GM18951 (cell line): ENCODE data around the gene YWHAG.
"Not testable (repeated sequence)": the region's sequence is repeated elsewhere in the genome, so short reads cannot be mapped to it uniquely, and the experiment has no call there.

Experiments
- POLR2A ChIP-seq: IDR thresholded peaks from 4 replicates; pipeline ENCODE4 v1.6.1; 2011; ENCODE audit warnings: mild to moderate bottlenecking; ENCODE audit not compliant: insufficient read length, insufficient read depth; ENCODE audit errors: extremely low read depth
- in situ Hi-C: fragments of 300-500 bp; cut with MboI; formaldehyde crosslinking; loops from one replicate; pipeline ENCODE4 v1.12.0; 2022; ENCODE audit warnings: low sequenced_read_pairs, mixed read lengths, inconsistent platforms; ENCODE audit not compliant: unreplicated experiment

YWHAG gene

DNA sequence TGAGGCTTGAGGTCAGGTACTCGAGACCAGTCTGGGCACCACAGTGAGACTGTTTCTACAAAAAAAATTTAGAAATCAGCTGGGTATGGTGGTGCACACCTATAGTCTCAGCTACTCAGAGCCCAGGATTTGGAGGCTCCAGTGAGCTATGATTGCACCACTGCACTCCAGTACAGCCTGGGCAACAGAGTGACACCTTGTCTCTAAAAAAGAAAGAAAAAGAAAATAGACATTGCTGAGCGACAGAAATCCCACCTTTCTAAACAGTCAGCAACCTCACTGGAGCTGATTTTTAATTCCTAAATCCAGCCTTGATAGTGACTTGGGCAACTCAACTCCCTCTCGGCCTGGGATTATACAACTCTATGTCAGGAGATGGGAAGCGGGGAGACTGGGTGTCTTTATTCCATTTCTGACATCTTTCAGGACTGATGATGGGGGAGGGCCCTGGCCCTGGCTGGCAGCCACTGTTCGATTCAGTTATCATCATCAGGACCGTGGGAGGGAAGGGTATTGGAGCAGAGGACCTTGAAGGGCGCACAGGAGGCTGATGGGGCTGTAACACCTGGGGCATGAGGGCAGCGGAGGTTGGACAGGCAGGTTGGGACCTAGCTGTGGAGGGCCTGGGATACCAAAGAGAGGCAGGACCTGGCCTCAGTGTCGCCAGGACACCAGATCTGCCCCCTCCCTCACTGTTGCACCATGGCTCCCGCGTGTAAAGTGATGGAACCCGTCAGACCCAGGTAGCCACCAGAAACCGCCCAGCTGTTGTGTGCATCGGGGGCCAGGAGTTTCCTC, 41.6 kb downstream of the YWHAG start:
- in situ Hi-C loops: loop anchor here (10.0 kb wide), 1 partner anchor 142 kb away; no protein-coding TSS in a partner anchor

DNA sequence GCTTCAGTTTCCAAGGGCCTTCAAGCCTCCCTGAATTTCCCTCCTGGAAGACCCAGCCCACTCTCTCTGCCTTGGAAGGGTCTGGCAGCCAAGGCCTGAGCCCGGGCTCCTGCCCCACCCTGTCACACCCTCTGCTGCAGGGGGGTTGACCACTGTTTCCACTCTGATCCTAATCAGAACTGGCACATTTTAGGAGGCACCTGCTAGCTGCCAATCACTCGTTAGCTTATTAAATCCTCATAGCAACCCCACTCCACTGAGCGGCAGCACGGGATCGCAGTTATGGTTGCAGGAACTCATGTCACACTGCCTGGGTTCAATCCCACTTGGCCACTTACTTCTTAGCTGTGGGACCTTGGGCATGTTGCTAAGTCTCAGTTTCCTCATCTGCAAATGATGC, 43.4 kb downstream of the YWHAG start:
- in situ Hi-C loops: loop anchor here (10.0 kb wide), 1 partner anchor 141 kb away; no protein-coding TSS in a partner anchor
- TF ChIP-seq POLR2A: no peak

More for the DNA sequence above, 41.6 kb downstream of the YWHAG start:
- TF ChIP-seq POLR2A: no peak

DNA sequence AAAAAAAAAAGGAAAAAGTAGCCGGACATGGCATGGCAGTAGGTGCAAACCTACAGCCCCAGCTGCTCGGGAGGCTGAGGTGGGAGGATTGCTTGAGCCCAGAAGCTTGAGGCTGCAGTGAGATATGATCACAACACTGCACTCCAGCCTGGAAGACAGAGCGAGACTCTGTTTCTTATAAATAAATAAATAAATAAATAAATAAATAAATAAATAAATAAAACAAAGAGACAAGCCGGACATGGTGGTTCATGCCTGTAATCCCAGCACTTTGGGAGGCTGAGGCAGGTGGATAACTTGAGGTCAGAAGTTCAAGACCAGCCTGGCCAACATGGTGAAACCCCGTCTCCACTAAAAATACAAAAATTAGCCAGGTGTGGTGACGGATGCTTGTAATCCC, 44.1 kb downstream of the YWHAG start:
- in situ Hi-C loops: loop anchor here (10.0 kb wide), 1 partner anchor 140 kb away; no protein-coding TSS in a partner anchor

DNA sequence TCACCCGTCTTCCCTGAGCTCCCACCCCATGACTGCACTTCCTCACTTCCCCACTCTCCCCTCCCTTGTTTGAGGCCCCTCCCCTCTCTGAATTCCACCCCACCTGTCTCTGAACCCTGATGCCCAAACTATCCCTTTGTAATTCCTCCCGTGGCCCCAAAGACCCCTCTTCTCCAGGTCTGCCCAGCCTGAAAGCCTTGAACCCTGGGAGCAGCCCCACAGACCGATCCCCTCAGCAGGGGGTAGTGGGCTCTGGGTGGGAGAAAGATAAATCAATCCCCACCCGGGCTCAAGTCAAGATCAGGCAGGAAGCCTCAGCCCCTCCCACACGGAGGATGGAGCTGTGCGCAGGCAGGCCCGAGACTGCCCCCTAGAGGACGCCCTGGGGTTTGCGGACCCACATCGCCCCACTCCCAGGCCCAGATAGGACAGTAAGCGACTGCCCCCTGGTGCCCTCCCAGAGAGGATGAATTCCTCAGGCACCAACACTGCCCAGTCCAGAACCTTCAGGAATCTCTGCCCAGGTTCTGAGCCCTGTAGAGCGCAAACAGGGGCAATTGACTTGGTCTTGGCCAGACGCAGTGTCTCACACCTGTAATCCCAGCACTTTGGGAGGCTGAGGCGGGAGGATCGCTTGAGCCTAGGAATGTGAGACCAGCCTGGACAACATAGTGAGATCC, 44.6 kb downstream of the YWHAG start:
- in situ Hi-C loops: loop anchor here (10.0 kb wide), 1 partner anchor 139 kb away; no protein-coding TSS in a partner anchor
- no peak for TF ChIP-seq POLR2A

DNA sequence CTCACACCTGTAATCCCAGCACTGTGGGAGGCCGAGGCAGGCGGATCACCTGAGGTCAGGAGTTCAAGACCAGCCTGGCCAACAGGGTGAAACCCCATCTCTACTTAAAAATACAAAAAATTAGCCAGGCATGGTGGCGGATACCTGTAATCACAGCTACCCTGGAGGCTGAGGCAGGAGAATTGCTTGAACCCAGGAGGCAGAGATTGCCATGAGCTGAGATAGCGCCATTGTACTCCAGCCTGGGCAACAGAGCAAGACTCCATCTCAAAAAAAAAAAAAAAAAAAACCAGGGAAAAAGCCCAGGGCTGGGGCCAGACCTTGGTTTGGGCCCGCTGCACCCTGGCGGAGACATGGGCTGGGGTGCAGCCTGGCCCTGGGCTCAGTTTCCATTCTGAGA, 47.0 kb downstream of the YWHAG start:
- in situ Hi-C loops: loop anchor here (10.0 kb wide), 1 partner anchor 137 kb away; no protein-coding TSS in a partner anchor

DNA sequence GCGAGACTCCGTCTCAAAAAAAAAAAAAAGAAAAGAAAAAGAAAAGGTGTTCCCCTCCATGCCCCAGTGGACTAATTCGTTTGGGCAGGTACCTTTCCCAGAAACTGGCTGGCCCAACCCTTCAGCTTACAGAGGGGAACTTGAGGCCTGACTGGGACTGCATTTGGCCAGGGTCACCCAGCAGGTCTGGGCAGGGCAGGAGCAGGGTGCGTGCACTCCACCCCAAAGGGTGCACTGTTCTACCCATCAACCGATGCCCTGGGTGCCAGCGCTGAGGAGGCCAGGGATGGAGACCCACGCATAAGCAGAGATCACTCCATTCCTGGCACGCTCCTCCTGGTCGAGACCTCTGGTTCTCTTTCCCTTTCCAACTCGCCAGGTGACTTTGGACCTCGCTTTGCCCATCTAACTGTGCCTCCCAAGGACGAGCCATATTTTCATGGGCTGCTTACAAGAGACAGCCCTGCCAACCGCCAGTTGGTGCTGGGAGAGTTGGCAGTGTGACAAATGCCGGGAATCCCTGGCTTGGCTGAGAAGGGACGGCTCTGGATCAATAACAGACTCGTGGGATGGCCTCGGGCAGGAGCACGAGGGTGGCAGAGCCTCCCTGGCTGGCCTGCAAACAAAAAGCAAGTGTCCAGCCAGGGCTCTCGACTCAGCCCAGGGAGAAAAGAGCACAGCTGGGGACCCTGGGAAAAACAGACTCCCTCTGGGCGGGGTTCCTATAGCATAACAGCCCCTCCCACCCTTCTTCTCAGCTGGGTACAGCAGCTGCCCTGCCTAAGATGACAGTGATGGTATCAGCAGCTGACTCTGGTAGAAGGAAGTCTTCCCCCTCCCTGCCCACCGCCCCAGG, 48.5 kb downstream of the YWHAG start:
- in situ Hi-C loops: loop anchor here (10.0 kb wide), 1 partner anchor 136 kb away; no protein-coding TSS in a partner anchor
- TF ChIP-seq POLR2A: no peak

DNA sequence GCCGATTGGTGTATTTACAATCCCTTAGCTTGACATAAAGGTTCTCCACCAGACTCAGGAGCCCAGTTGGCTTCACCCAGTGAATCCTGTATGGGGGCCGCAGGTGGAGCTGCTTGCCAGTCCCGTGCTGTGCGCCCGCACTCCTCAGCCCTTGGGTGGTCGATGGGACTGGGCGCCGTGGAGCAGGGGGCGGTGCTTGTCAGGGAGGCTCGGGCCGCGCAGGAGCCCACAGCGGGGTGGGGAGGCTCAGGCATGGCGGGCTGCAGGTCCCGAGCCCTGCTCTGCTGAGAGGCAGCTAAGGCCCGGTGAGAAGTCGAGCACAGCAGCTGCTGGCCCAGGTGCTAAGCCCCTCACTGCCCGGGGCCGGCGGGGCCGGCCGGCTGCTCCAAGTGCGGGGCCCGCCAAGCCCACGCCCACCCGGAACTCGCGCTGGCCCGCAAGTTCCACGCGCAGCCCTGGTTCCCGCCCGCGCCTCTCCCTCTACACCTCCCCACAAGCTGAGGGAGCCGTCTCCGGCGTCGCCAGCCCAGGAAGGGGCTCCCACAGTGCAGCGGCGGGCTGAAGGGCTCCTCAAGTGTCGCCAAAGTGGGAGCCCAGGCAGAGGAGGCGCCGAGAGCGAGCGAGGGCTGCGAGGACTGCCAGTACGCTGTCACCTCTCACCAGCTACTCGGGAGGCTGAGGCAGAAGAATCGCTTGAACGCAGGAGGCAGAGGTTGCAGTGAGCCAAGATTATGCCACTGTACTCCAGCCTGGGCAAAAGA, 49.3 kb downstream of the YWHAG start:
- in situ Hi-C loops: loop anchor here (10.0 kb wide), 1 partner anchor 135 kb away; no protein-coding TSS in a partner anchor

DNA sequence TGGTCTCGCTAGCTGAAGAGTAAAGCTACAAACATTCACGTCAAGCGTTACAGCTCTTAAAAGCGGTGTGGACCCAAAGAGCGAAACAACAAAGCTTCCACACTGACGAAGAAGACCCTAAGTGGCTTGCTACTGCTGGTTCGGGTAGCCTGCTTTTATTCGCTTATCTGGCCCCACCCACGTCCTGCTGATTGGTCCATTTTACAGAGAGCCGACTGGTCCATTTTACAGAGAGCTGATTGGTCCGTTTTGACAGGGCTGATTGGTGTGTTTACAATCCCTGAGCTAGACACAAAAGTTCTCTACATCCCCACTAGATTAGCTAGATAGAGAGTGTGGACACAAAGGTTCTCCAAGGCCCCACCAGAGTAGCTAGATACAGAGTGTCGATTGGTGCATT, 49.9 kb downstream of the YWHAG start:
- in situ Hi-C loops: not testable (repeated sequence)

DNA sequence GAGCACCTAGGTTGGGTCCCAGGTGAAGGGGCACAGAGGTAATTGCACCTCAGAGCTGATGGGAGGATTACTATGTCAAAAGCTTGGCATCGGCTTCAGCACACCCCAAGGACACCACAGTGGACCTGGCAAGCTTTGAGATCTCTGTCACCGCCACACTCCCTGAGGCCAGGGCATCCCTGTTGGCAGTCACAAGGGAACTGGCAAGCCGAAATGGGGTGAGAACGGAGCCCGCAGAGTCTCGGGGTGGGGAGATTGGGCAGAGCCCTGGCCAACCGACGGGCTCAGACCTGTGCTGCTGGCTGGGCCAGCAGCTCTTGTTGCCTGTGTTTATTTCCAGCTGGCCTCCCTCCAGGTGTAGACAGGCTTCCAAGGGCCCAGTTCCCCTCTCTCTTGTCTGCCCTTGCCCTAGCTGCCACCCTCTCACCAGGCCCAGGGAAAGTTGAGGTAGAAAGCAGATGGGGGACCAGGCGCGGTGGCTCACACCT, 53.9 kb downstream of the YWHAG start:
- in situ Hi-C loops: no loop called here

DNA sequence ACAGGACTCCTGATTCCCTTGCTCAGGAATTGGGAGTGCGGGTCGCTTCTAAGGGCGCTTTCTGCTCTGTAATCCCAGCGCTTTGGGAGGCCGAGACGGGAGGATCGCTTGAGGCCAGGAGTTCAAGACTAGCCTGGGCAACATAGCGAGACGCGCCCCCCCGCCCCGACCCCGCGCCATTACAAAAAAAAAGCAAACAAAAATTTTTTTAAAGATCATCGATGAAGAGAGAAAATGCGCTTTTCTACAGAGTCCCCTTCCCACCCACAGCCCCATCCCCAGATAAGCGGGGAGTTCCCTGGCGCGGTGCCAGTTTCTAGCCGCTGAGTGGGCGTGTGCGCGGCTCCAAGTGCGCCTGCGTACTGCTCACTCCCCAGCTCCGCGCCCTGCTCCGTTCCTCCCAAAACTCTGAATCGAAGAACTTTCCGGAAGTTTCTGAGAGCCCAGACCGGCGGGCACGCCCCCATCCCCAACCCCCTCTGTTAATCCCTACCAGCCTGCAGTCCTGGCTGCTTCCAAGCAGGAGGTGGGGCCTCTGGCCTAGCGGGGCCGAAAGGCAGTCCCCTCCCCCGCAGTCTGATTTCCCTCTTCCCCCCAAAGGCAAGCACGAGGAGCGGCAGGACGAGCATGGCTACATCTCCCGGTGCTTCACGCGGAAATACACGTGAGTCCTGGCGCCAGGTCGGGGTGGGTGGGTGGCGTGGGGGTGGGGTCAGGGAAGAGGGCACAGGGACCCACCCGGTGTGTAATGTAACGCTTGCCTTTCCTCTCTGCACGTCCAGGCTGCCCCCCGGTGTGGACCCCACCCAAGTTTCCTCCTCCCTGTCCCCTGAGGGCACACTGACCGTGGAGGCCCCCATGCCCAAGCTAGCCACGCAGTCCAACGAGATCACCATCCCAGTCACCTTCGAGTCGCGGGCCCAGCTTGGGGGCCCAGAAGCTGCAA, 55.3 kb downstream of the YWHAG start:
- no peak for TF ChIP-seq POLR2A
- in situ Hi-C loops: no loop called here

More for the DNA sequence above, 53.9 kb downstream of the YWHAG start:
- TF ChIP-seq POLR2A: no peak

DNA sequence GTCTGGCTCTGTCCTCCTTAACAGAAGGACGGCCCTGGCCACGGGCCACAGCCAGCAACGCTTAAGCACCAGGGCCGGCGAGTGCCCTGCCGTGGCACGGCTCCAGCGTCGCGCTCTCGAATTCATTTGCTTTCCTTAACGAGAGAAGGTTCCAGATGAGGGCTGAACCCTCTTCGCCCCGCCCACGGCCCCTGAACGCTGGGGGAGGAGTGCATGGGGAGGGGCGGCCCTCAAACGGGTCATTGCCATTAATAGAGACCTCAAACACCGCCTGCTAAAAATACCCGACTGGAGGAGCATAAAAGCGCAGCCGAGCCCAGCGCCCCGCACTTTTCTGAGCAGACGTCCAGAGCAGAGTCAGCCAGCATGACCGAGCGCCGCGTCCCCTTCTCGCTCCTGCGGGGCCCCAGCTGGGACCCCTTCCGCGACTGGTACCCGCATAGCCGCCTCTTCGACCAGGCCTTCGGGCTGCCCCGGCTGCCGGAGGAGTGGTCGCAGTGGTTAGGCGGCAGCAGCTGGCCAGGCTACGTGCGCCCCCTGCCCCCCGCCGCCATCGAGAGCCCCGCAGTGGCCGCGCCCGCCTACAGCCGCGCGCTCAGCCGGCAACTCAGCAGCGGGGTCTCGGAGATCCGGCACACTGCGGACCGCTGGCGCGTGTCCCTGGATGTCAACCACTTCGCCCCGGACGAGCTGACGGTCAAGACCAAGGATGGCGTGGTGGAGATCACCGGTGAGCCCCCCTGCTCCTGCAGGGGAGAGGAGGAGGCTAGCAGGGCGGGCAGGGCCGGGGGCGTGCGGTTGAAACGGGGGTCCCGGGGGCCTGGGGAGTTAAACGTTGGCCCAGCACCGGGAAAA, 56.2 kb downstream of the YWHAG start, which contains the start of gene HSPB1:
Gene HSPB1 (plus strand): TSS at position 327 of the 855 bp plus-strand sequence. CDS start 40 bp downstream, at position 367.
- in situ Hi-C loops: no loop called here

More for the DNA sequence above, 56.2 kb downstream of the YWHAG start, which contains the start of gene HSPB1:
- TF ChIP-seq POLR2A: peak; percentile 71
